ENCODE results near the gene SH3RF3. TPM values are rescaled to one million over a fixed set of nuclear protein-coding genes. Genes with fewer than 3 reads are reported as not detected.

Gene SH3RF3
- total RNA-seq, 1 experiment from 2014 or later = not detected

DNA sequence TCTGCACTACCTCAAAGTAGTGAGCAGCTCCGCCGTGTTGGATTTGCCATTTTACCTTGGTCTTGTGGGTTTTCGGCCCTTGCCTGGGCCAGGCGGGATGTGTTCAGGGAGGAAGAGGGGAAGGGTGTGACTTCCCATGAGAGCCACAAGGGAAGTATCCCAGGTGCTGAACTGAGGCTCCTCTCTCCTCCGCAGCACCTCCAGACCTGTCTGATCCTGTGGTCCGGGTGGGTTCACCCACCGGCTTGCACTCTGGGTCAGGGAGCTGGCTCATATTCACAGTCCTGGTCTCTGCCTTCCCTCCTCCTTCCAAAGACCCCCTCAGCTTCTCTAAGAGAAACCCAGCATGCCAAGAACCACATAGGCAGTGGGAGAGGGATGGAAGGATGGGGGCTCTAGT is 249.0 kb downstream of the SH3RF3 start:
- H3K27ac ChIP-seq (ENCODE audit: low read depth, low read length) = no peak overlapping the region
- BruUV-seq (replicated peaks) = no TSS peak
- ChIA-PET RAD21 (ENCODE audit: low non-redundant PET in 1 of 2, low total read pairs in 2 of 2, uncharacterized antibody in 2 of 2, unreplicated experiment in 2 of 2) (no interaction called here), POLR2A (no interaction called here), CTCF (no interaction called here)
- no peaks in the 10 kb centered on the region for H3K79me2 ChIP-seq (ENCODE audit: insufficient read depth, low read length)
- H3K4me1 ChIP-seq (ENCODE audit: control insufficient read depth in 1 of 2, insufficient read depth in 2 of 2, low read length in 2 of 2) = no peaks in the 10 kb centered on the region; a peak in 1 of 4 replicates
- no peaks in the 10 kb centered on the region for H3K9me3 ChIP-seq (ENCODE audit: control insufficient read depth in 1 of 2, insufficient read depth in 1 of 2, low read depth in 1 of 2, low read length in 2 of 2)
- DNase-seq (ENCODE audit: low read depth, low spot score) (no peak), ATAC-seq (no peak)
- H3K9me2 ChIP-seq (ENCODE audit: insufficient read depth) = no peaks in the 10 kb centered on the region
- H3K27me3 ChIP-seq (ENCODE audit: insufficient read depth, low read length) = peaks cover 37% of the 10 kb centered on the region
- no peak for TF ChIP-seq ZFX (IDR thresholded peaks at IDR 0.05)
- no peak for TF ChIP-seq JUND (IDR thresholded peaks at IDR 0.05)
- no peak for TF ChIP-seq POLR2AphosphoS5 (IDR thresholded peaks at IDR 0.05; ENCODE audit: low read depth, low read length)
- no peak for TF ChIP-seq RAD21 (IDR thresholded peaks at IDR 0.05; ENCODE audit: low read depth)
- TF ChIP-seq ZNF274 (IDR thresholded peaks at IDR 0.05; ENCODE audit: low read depth, low read length) = no peak
- no peak for TF ChIP-seq SIN3A (IDR thresholded peaks at IDR 0.05; ENCODE audit: low read depth)
- TF ChIP-seq ZBTB33 (IDR thresholded peaks at IDR 0.05; ENCODE audit: extremely low read depth, insufficient replicate concordance, low read length) = no peak
- H3K36me3 ChIP-seq (ENCODE audit: control insufficient read depth in 1 of 2, insufficient read depth in 2 of 2, low read length in 2 of 2) = no peaks in the 10 kb centered on the region
- no peak overlapping the region for H3K4me3 ChIP-seq (replicated peaks in 1 of 2; ENCODE audit: low read depth in 1 of 2, low read length in 2 of 2)
- no peaks in the 10 kb centered on the region for H4K20me1 ChIP-seq (ENCODE audit: insufficient read depth)
- H3K4me2 ChIP-seq (ENCODE audit: low read length) = no peak overlapping the region
- no peak overlapping the region for H3K9ac ChIP-seq (ENCODE audit: low read length)
- intact Hi-C loops (cut with micrococcal nuclease) = no loop called here
- H2AFZ ChIP-seq (ENCODE audit: low read depth, low read length, poor library complexity, severe bottlenecking) = no peak overlapping the region

GRCh38 chr2:109378682-109379081 is 249.7 kb downstream of the SH3RF3 start:
- ChIA-PET CTCF (no interaction called here), RAD21 (ENCODE audit: low non-redundant PET in 1 of 2, low total read pairs in 2 of 2, uncharacterized antibody in 2 of 2, unreplicated experiment in 2 of 2) (no interaction called here), POLR2A (no interaction called here)
- intact Hi-C loops (cut with micrococcal nuclease) = no loop called here
- Histone ChIP-seq H3K9ac (ENCODE audit: low read length) (no peak overlapping the region), H3K36me3 (ENCODE audit: control insufficient read depth in 1 of 2, insufficient read depth in 2 of 2, low read length in 2 of 2) (no peaks in the 10 kb centered on the region), H3K27me3 (ENCODE audit: insufficient read depth, low read length) (peaks cover 37% of the 10 kb centered on the region), H4K20me1 (ENCODE audit: insufficient read depth) (no peaks in the 10 kb centered on the region), H3K9me2 (ENCODE audit: insufficient read depth) (no peaks in the 10 kb centered on the region), H3K27ac (ENCODE audit: low read depth, low read length) (no peak overlapping the region), H3K9me3 (ENCODE audit: control insufficient read depth in 1 of 2, insufficient read depth in 1 of 2, low read depth in 1 of 2, low read length in 2 of 2) (no peaks in the 10 kb centered on the region), H3K79me2 (ENCODE audit: insufficient read depth, low read length) (no peaks in the 10 kb centered on the region), H3K4me1 (ENCODE audit: control insufficient read depth in 1 of 2, insufficient read depth in 2 of 2, low read length in 2 of 2) (no peaks in the 10 kb centered on the region; a peak in 1 of 4 replicates), H2AFZ (ENCODE audit: low read depth, low read length, poor library complexity, severe bottlenecking) (no peak overlapping the region), H3K4me3 (replicated peaks in 1 of 2; ENCODE audit: low read depth in 1 of 2, low read length in 2 of 2) (no peak overlapping the region), H3K4me2 (ENCODE audit: low read length) (no peak overlapping the region)
- BruUV-seq (replicated peaks) = no TSS peak
- TF ChIP-seq MAX (IDR thresholded peaks at IDR 0.05) = no peak
- no peak for TF ChIP-seq SIN3A (IDR thresholded peaks at IDR 0.05; ENCODE audit: low read depth)
- no peak for TF ChIP-seq CTCF (IDR thresholded peaks at IDR 0.05 in 2 of 3, conservative IDR thresholded peaks at IDR 0.05 in 1 of 3; ENCODE audit: borderline replicate concordance in 1 of 3, insufficient read depth in 1 of 3, low read depth in 2 of 3, low read length in 2 of 3)
- no peak for TF ChIP-seq EZH2phosphoT487 (IDR thresholded peaks at IDR 0.05; ENCODE audit: borderline replicate concordance)
- no peak for TF ChIP-seq POLR2A (IDR thresholded peaks at IDR 0.05; ENCODE audit: borderline replicate concordance, extremely low read depth, insufficient read depth, insufficient read length)
- TF ChIP-seq SRF (IDR thresholded peaks at IDR 0.05; ENCODE audit: low read depth) = no peak
- TF ChIP-seq YY1 (IDR thresholded peaks at IDR 0.05; ENCODE audit: extremely low read depth, insufficient replicate concordance, low read depth, low read length) = no peak
- ATAC-seq = no peak
- no peak for DNase-seq (ENCODE audit: low read depth, low spot score)

Data from HCT116 (cell line).